HuH-7.5 (cell line): ENCODE results near the gene RPTOR.

Experiments
- DNase-seq: peaks from one replicate; pipeline ENCODE4 v3.0.0; 2011; ENCODE audit warnings: low spot score

RPTOR gene

DNA sequence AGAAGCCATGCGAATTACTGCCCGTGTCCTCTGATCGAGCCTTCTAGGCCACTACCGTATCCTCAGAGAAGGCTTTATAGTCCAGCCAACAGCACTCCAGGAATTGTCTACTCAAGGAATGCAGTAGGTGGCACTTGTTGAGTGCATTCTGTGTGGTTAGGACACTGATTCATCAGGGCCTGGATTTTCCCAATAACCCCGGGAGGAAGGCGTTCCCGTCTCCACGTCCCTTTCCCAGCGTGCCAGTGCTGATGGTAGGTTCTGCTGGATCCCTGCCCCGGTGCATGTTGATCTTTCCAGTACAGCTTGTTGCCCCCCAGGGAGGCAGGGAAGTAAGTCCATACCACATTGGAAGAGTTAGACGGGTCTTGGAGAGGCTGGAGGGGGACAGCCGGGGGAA, 122.2 kb downstream of the RPTOR start:
- no peak for DNase-seq

DNA sequence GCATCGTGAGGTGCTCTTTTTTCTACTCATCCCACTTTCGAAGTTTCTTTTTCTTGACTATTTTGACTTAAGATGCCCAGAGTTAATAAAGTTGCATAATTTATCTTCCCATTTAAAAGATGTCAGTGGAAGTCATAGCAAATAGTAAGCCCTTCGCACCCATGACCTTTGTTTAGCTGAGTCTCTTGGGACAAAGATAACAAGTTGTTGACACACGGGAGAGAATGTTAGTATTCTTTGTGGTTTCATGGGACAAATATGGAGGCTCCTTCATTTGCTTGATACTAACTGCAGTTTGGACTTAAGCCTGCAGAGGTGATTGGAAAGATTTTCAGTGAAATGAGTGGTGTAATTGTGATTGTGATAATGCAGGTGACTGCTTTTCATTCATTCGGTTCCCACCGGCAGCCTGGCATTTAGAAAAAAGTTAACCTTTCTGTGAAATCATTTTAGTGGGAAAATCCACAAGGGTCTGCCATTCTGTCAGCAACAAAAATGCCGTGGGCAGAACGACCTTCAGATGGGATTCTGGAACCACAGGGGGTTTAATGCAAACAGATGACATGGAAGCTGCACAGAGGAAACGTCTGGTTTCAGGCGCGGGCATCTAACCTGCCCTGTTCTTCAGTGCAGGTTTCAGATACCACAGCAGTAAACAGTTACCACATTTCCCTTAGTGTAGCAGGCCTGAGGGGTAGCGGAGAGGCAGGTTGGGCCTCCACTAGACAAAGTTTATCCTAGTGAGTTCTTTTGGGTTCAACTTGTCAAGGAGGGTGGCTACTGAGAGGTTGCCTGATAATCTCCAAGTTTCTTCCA, 123.0 kb downstream of the RPTOR start:
- peak; percentile 55 for DNase-seq

DNA sequence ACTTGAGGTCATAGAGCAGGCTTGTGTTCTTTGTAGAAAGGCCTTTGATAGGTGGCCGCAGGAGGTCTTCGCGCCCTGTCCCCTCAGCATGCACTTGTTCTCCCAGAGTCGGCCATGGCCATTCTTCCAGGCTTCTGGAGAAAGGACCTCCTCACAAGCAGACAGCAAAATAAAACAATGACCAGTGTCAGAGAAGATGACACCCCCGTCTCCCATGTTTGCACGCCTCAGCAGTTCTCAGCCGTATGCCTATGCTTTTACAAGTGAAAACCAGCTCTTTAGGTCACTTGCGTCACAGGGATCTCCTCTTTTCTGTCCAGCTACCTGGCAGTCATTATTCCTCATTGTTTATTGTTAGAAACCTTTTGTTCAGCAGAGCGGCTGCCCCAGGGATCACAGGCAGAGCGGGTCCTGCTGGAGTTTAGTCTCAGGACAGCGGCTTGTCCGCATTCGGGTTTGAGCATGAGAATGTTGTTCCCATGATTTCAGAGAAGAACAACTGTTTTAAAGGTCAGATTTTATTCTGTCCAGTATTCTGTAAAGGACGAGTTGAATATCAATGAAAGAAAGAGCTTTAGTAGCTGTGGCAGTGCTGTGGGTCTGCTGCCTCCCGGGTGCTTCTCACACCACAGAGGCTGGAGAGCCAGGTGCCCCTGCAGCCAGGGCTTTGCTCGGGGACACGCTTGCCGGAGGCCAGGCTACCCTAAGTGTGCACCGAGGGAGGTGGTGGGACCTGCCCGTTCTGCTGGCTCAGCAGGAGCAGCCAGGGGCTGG, 123.9 kb downstream of the RPTOR start:
- DNase-seq: no peak

DNA sequence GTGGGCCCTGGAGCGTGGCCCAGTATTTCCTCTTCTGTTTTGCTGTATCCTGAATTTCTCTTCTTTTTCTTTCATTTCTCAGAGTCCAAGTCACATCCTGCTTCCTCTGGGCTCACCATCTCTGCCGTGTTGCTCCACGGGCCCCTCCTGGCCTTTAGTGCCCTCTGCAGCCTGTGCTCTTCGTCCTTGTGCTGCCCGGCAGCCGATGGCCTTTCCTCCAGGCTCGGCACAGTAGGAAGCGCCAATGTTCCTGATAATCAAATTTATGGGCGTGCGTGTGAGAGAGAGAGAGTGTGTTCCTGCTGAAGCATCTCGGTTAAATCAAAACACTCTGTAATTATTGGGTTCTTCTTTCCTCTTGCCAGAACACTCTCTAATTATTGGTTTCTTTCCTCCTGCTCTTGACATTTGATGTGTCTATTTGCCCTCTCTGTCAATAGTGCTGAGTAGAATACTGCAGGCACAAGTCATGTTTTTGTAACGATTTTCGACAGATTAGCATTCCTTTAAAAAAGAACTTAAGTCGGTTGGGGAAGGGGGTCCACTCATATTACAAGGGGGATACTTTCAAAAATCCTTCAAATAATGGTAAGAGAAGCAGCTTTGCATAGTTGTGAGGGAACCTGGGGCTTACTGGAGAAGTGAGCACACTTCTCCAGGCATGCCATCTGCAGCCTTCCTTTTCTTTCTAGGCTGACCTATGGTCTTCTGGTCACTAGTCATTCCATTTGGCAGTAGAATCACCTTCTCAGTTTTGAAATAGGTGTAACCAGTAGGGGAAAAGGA, 126.6 kb downstream of the RPTOR start:
- no peak for DNase-seq

DNA sequence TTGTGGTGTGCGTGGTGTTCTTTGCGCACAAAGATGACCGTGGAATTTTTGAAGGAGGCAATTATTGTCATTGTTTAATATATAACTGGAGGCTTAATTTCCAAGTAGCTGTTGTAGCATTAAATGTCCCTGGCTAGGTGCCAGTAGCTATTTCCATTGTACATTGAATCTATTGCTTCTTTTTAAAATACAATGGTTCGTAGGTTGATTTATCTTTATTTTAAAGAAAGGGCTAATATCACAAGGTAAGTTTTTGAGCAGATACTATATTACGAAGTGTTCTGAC, 127.1 kb downstream of the RPTOR start:
- DNase-seq: no peak

DNA sequence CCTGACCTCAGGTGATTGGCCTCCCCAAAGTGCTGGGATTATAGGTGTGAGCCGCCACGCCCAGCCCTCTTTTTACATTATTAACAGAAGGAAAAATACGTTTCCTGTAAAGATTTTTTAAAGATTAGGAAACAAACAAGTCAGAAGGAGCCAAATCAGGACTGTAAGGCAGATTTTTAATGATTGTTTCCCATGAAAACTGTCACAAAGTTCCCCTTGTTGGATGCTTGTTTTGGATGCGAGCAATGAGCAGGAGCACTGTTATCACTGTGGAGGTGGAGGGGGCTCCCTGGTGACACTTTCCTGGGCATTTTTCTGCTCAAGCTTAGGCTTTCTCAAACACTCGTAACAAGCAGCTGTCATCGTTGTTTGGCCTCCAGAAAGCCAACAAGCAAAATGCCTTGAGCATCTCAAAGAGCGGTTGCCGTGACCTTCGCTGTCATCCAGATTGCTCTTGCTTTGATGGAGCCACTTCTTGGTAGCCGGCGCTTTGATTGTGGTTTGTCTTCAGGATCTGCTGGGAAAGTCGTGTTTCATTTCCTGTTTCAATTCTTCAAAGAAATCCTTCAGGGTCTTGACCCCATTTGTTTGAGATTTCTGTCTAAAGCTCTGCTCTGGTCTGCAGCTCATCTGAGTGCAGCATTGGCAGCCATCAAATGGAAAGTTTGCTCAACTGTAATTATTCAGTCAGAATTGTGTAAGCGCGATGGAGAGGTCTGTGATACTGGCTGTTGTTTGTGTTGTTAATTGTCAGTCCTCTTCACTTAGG, 128.7 kb downstream of the RPTOR start:
- no peak for DNase-seq

DNA sequence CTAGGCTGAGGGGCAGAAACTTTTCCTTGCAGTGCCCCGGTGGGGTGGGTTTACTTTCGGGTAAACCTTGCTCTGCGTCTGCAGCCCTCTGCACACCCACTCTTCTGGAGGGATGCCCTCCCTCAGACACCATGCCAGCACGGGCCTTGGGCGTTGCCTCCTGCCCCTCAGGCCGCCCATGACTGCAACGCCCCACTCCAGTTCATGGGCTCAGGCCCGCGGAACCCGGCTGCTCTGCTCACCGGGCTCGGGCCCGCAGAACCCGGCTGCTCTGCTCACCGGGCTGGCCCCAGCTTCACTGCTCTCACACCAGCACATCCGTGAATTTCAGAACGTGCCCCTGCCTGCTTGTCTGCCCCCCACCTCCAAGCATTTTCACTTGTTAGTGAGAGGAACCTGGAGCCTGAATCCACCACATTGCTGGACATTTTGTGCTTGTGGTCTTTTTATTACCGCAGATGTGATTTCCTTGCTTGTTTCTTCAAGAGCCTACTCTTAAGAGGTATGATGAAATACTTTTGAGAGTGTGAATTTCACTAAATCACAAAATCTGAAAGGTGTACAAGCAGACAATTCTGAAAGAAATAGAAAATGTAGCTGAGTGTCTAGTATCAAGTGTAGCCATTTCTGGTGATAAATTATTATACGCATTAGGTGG, 130.9 kb downstream of the RPTOR start:
- DNase-seq: no peak

DNA sequence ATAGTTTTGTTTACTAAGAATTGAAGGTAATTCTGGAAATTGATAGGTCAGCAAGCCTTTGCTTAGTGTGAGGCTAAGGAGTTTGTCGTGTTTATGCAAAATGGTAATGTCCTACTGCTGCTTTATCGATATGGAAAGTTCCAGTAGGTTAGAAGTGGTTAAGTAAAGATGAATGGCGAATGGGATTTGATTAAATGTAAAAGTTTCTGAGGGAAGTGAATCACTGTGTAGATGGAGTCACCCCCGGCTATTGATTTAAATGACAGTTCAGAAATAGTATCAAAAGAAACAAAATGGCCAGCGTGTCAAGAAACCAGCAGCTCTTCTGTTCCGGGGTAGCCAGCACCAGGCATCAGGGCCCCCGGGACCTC, 131.4 kb downstream of the RPTOR start:
- DNase-seq: no peak

DNA sequence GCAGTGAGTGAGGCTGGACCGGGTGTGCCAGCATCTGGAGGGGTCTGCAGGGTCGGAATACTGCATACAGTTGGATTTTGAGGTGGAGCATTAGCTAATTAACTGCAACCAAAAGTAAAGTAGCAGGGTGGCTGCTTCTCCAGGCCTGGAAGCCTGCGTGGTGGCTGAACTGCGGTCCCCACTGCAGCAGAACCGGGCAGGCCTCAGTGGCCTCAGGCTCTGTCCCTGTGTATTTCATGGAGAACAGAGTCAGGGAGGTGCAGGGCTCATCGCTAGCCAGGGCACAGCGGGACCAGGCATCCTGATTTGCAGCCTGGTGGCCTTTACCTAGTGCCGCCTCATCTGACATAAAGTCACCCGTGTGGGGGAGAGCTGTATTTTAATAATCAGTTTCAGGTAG, 131.9 kb downstream of the RPTOR start:
- no peak for DNase-seq

DNA sequence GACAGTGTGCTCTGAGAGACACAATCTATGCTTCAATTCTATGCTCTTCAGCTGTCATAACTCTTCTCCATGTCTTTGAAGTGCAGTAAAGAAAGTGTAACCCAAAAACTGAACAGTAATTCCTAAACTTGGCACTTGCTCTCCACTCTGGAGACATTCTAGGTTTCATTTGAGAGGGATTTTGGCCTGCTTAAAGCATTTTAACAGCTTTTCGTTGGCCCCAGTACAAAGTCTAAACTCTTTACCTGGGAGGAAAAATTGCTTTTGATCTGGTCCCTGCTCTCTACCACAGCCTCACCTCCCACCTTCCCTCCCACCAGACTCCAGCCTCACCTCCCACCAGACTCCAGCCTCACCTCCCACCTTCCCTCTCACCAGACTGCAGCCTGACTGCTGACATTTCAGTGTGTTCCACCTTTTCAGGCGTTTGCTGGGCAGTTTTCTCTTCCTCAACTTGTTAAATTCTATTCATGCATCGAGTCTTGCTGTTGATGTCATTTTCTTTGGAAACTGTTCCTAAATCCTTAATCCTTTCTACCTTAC, 132.6 kb downstream of the RPTOR start:
- no peak for DNase-seq

DNA sequence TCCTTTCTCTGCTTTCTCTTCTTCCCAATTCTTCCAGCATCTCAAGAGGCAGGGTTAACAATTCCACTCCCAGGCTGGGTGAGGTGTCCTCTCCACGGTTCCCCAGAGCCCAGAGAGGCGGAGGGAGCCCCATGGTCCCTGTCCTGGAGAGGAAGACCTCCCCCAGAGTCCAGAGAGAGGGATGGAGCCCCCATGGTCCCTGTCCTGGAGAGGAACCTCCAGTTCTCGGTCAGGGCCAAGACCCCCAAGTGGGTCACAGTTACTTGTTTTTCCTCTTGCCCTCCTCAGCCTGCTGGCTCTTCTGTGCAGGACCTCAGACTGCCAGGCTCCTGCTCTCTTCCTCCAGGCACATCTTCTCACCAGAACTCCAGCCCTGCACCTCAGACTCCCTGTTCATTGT, 135.2 kb downstream of the RPTOR start:
- no peak for DNase-seq

DNA sequence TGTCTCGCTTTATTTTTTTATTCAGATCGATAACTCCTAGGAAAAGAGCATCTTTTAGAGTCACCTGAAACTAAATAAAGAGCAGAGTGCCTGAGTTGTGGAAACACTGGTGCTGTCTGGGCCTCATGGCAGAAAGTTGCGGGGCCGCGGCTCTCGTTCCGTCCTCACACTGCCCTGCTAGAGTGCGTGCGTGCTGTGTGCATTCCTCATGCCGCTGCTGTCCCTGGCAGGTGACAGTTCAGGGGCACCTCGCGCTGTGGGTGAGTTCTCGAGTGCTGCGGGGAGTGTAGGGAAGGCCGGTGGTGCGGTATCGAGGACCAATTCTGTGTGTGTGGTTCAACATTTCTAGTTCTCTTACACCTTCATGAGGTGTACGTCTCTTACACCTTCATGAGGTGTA, 136.6 kb downstream of the RPTOR start:
- no peak for DNase-seq

DNA sequence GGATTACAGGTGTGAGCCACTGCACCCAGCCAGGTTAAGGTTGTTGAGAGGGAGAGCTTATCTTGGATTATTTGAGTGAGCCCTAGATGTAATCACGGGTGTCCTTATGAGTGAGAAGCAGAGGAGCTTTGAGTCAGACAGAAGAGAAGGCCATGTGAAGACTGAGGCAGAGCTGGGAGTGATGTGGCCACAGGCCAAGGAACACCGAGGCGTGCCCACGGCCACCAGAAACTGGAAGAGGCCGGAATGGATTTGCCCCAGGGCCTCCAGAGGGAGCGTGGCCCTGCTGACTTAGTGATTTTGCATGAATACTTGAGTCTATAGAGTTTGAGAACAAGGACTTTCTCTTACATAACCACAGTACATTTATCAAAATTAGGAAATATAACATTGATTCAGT, 137.7 kb downstream of the RPTOR start:
- no peak for DNase-seq

DNA sequence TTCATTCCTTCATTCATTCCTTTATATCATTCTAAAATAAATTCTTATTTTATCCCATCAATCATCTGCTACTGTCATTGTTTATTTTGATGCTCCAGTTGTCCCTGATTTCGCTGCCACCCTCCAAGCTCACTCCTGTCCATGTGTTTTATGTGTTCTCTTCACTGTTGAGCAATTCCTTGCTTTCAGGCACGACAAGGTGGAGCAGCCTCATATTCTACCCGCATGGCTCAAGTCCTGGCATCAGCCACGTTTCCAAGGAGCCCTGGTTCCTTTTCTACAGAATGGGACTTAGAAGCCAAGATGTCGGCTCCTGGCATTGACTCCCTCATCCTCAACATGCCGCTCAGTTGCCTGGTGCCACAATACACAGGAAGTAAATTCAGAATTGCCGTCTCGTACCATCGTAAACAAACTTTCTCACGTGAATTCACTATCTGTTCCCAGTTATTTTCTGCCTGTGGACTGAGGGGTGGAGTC, 139.0 kb downstream of the RPTOR start:
- no peak for DNase-seq

DNA sequence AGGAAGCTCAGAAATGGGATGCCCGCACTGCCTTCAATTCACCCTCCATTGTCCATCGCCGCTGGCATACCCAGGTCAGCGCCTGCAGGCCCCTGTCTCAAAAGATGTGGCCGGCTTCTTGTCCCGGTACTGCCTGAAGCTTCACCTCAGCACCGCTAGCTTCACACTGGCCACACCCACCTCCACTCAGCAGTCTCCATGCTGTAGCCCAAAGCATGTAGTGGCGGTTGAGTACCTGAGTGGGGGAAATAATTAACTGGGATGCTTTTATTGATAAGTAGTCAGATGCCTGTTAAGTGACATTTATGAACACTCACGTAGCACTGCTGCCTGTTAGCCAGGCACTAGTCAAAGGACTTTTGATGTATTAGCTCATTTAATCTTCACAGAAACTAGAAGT, 143.2 kb downstream of the RPTOR start:
- no peak for DNase-seq

DNA sequence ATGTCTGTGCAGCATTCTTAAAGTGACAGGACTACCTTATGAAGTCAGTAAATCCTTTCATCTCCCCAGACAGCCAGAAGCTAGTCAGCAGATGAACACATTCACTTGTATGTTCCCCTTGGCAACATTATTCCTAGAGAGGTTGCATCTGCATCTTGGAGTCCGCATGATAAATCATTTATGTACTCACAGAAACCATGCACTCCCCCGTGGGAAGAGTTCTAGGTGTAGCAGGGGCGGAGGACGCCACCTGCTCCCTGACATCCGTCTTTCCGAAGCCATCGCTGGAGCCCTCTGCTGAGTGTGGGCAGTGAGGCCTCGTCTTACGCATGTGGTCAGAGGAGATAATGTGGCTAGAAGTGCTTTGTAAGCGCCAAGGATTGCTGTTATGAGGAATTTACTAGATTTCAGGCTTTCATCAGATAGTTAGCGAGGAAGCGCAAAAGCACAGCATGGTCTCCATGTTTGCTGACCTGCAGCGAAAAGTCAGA, 144.5 kb downstream of the RPTOR start:
- no peak for DNase-seq

DNA sequence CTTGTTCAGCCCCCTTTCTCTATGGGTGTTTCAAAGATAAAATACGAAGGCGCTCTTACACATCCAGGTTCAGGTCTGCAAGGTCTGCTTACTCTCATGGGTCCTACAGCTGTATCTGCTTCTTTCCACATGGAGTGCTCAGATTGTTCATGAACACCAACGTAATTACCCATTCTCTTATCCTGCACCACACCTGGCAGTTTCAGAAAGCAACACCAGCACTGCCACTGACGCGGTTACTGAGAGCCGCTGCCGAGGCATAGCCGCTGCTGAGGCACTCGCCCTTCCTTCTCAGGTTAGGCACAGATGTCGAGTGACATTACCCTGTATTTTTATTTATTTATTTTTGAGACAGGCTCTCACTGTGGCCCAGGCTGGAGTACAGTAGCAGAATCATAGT, 147.1 kb downstream of the RPTOR start:
- no peak for DNase-seq

DNA sequence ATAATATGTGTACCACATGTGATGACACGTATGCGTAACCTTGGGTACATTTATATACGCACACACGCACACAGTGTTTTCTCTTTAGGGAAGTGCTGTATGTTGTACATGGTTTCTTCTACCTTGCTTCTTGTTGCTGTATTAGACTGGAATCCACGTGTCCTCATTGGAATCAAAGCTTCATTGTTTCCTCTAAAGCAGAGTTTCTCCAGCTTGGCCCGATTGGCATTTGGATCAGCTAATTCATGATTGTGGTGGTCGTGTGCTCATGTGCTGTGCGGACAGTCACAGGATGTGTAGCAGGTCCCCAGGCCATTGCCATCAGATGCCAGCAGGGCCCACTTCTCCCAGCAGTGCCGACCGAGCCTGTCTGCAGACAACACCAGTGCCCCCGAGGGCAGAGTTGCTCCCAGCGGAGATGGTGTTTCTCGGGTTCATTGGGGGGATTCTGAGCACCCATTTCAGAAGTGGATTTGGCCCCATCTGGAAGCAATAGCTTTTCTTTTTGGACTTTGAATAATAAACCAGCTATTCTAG, 148.4 kb downstream of the RPTOR start:
- no peak for DNase-seq

DNA sequence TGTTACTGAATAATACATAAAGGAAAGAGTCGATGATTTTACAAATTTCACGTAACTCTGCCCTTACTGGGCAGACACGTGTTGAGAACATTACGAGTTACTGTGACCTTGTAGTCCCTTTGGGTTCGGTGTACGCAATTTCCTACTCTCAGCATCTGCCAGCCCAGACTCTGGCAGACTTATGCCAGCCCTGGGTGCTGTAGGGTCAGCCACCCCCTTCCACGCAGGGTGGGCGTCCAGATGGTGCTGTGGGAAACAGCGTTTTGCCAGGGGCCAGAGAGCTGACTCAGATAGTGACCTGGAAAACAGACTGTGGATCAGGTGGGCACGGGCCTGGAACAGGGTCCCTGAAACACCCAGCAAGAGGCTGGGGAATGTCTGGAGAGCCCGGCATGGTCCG, 148.9 kb downstream of the RPTOR start:
- no peak for DNase-seq

DNA sequence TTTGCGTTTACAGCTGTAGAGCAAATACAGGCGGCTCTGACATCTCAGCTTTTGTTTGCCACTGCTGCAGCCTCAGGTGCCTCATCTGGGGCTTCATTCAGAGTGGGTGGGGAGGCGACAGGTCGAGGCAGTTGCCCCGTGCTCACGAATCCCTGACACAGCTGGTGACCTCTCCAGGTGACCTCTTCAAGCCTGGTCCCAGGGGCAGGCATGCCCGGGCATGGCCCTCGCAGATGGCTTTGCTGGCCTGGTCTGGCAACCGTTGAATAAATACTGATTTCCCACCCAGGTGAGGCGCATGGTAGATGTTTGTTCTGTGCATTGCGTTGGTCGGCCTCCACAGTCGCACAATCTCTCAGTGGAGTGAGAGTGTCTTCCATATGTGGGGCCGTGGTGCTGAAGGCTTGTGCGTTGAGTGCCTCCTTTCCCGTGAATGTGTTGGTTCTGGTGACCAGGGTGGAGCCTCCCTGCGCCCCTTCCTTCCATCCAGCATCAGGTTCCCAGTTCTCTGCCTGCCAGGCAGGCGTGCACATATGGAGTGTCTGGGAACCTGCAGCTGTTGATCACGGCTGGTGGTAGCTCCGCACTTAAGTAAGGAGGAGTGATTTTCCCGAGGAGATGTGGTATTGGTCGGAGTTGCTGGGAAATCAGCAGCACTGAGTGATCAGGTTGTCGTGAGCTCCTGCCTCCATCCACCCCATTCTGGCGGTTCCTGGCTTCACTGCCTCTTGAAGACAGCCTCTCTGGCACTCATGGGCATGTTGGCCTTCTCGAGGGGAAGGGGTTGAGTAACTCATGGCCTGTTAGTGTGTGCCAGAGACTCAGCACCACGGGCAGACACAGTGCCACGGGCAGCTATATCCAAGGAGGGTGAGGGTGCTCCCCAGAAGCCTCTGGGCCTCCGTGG, 149.7 kb downstream of the RPTOR start:
- no peak for DNase-seq
